SU-DHL-6 (cell line): Measurements from ENCODE around the gene PARVB.

Experiments
- EZH2phosphoT487 ChIP-seq: fragments of 200-600 bp; sonication (generic), shearing (Covaris generic); conservative IDR thresholded peaks from 2 replicates; pipeline ENCODE4 v1.6.1; 2018; ENCODE audit warnings: mild to moderate bottlenecking, antibody characterized with exemption, low read length, moderate library complexity, mixed read lengths
- TF ChIP-seq, protein P1 (sequence below): fragments of 200-600 bp; sonication (generic); IDR thresholded peaks from one replicate; pipeline ENCODE4 v1.5.1; 2017; ENCODE audit warnings: antibody characterized with exemption, mild to moderate bottlenecking, low read length, moderate library complexity; ENCODE audit not compliant: insufficient read depth, poor library complexity, severe bottlenecking

DNA sequence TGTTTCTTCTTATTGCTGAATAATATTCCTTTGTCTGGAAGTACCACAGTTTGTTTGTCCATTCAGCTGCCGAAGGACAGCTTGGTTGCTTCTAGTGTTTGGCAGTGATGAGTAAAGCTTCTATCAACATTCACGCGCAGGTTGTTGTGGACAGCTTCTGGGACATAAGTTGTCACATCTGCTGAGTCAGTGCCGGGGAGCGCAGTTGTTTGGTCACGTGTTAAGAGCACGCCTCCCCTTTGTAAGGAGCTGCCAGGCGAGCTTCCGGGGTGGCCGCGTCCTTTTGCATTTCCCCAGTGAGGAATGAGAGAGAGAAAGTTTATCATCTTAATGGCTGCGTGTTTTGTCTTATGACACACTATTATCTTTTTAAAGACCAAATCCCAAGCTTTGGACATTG is 38.6 kb upstream of the PARVB start:
- TF ChIP-seq, protein P1, sequence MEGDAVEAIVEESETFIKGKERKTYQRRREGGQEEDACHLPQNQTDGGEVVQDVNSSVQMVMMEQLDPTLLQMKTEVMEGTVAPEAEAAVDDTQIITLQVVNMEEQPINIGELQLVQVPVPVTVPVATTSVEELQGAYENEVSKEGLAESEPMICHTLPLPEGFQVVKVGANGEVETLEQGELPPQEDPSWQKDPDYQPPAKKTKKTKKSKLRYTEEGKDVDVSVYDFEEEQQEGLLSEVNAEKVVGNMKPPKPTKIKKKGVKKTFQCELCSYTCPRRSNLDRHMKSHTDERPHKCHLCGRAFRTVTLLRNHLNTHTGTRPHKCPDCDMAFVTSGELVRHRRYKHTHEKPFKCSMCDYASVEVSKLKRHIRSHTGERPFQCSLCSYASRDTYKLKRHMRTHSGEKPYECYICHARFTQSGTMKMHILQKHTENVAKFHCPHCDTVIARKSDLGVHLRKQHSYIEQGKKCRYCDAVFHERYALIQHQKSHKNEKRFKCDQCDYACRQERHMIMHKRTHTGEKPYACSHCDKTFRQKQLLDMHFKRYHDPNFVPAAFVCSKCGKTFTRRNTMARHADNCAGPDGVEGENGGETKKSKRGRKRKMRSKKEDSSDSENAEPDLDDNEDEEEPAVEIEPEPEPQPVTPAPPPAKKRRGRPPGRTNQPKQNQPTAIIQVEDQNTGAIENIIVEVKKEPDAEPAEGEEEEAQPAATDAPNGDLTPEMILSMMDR: no peak
- no peak for TF ChIP-seq EZH2phosphoT487
